ENCODE data around the gene CHAC2.
"Not testable (repeated sequence)": the region's sequence is repeated elsewhere in the genome, so short reads cannot be mapped to it uniquely, and the experiment has no call there.

CHAC2 gene

GRCh38 chr2:53820711-53821110 lies 53.1 kb downstream of the CHAC2 start:
- Histone ChIP-seq H3K9ac (ENCODE audit: low read length) (no peak overlapping the region), H3K27ac (ENCODE audit: low read depth, low read length, poor library complexity, severe bottlenecking) (no peak overlapping the region), H3K9me2 (ENCODE audit: low read depth, low read length) (no peaks in the 10 kb centered on the region), H3K36me3 (ENCODE audit: insufficient read depth, low read length) (peaks cover 25% of the 10 kb centered on the region), H3K9me3 (ENCODE audit: low read length) (no peaks in the 10 kb centered on the region), H2AFZ (ENCODE audit: low read length) (no peak overlapping the region), H3K4me1 (ENCODE audit: insufficient read depth, low read length, severe bottlenecking) (no peaks in the 10 kb centered on the region), H4K20me1 (ENCODE audit: insufficient read depth, low read length) (no peaks in the 10 kb centered on the region), H3K4me3 (ENCODE audit: low read depth, low read length, poor library complexity, severe bottlenecking) (no peak overlapping the region), H3K27me3 (ENCODE audit: insufficient read depth, low read length) (no peaks in the 10 kb centered on the region), H3F3A (ENCODE audit: insufficient read depth, low read length) (no peaks in the 10 kb centered on the region), H3K79me2 (ENCODE audit: insufficient read depth, low read length) (no peaks in the 10 kb centered on the region), H3K4me2 (ENCODE audit: low read length) (no peak overlapping the region)
- TF ChIP-seq EZH2 (IDR thresholded peaks at IDR 0.05; ENCODE audit: borderline replicate concordance, low read length) = no peak
- TF ChIP-seq, protein P1, sequence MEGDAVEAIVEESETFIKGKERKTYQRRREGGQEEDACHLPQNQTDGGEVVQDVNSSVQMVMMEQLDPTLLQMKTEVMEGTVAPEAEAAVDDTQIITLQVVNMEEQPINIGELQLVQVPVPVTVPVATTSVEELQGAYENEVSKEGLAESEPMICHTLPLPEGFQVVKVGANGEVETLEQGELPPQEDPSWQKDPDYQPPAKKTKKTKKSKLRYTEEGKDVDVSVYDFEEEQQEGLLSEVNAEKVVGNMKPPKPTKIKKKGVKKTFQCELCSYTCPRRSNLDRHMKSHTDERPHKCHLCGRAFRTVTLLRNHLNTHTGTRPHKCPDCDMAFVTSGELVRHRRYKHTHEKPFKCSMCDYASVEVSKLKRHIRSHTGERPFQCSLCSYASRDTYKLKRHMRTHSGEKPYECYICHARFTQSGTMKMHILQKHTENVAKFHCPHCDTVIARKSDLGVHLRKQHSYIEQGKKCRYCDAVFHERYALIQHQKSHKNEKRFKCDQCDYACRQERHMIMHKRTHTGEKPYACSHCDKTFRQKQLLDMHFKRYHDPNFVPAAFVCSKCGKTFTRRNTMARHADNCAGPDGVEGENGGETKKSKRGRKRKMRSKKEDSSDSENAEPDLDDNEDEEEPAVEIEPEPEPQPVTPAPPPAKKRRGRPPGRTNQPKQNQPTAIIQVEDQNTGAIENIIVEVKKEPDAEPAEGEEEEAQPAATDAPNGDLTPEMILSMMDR (IDR thresholded peaks at IDR 0.05; ENCODE audit: low read length) = no peak

DNA sequence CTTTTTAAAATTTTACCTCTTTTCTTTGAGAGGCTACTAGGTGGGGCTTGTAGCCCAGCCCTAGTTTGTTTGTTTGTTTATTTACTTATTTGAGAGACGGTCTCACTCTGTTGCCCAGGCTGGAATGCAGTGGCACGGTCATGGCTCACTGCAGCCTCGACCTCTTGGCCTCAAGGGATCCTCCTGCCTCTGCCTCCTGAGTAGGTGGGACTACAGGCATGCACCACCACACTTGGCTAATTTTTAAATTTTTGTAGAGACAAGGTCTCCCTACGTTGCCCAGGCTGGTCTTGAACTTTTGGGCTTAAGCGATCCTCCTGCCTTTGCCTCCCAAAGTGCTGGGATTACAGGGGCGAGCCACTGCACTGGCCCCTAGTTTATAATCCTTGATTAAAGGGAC lies 54.2 kb downstream of the CHAC2 start:
- TF ChIP-seq EZH2 (IDR thresholded peaks at IDR 0.05; ENCODE audit: borderline replicate concordance, low read length) = no peak
- TF ChIP-seq, protein P1 (IDR thresholded peaks at IDR 0.05; ENCODE audit: low read length) = no peak
- no peaks in the 10 kb centered on the region for H3K79me2 ChIP-seq (ENCODE audit: insufficient read depth, low read length)
- H3K4me2 ChIP-seq (ENCODE audit: low read length) = no peak overlapping the region

DNA sequence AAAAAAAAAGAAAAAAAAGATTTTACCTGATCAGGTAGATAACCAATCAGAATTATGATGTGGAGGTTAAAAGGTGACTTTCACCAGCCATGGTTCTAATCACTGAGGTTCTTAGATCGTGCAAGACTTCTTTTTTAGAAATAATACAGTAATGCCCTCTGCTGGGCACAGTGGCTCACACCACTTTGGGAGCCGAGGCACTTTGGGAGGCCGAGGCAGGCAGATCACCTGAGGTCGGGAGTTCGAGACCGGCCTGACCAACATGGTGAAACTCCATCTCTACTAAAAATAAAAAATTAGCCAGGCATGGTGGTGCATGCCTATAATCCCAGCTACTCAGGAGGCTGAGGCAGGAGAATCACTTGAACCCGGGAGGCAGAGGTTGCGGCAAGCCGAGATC lies 56.0 kb downstream of the CHAC2 start:
- H2AFZ ChIP-seq (ENCODE audit: low read length); H3F3A ChIP-seq (ENCODE audit: insufficient read depth, low read length); H3K27ac ChIP-seq (ENCODE audit: low read depth, low read length, poor library complexity, severe bottlenecking); H3K79me2 ChIP-seq (ENCODE audit: insufficient read depth, low read length); H3K9me2 ChIP-seq (ENCODE audit: low read depth, low read length); H3K27me3 ChIP-seq (ENCODE audit: insufficient read depth, low read length); H4K20me1 ChIP-seq (ENCODE audit: insufficient read depth, low read length); H3K4me1 ChIP-seq (ENCODE audit: insufficient read depth, low read length, severe bottlenecking); H3K36me3 ChIP-seq (ENCODE audit: insufficient read depth, low read length); H3K9me3 ChIP-seq (ENCODE audit: low read length); H3K4me2 ChIP-seq (ENCODE audit: low read length); H3K9ac ChIP-seq (ENCODE audit: low read length); H3K4me3 ChIP-seq (ENCODE audit: low read depth, low read length, poor library complexity, severe bottlenecking): not testable (repeated sequence)
- TF ChIP-seq, protein P1 (IDR thresholded peaks at IDR 0.05; ENCODE audit: low read length) = peak; percentile 33; the same call in 1 of the 2 replicates

More for the DNA sequence above, 54.2 kb downstream of the CHAC2 start:
- no peaks in the 10 kb centered on the region for H3K9me3 ChIP-seq (ENCODE audit: low read length)
- no peak overlapping the region for H3K27ac ChIP-seq (ENCODE audit: low read depth, low read length, poor library complexity, severe bottlenecking)
- peaks cover 15% of the 10 kb centered on the region for H3K36me3 ChIP-seq (ENCODE audit: insufficient read depth, low read length)
- H3K9ac ChIP-seq (ENCODE audit: low read length) = no peak overlapping the region
- H3F3A ChIP-seq (ENCODE audit: insufficient read depth, low read length) = no peaks in the 10 kb centered on the region
- H4K20me1 ChIP-seq (ENCODE audit: insufficient read depth, low read length) = no peaks in the 10 kb centered on the region
- H3K4me3 ChIP-seq (ENCODE audit: low read depth, low read length, poor library complexity, severe bottlenecking) = no peak overlapping the region
- H2AFZ ChIP-seq (ENCODE audit: low read length) = no peak overlapping the region
- H3K9me2 ChIP-seq (ENCODE audit: low read depth, low read length) = no peaks in the 10 kb centered on the region
- H3K27me3 ChIP-seq (ENCODE audit: insufficient read depth, low read length) = no peaks in the 10 kb centered on the region
- H3K4me1 ChIP-seq (ENCODE audit: insufficient read depth, low read length, severe bottlenecking) = no peaks in the 10 kb centered on the region
